H9 (cell line): ENCODE data around the gene SLC24A3. TPM values are rescaled to one million over a fixed set of nuclear protein-coding genes. Genes with fewer than 3 reads are reported as not detected.

ENCODE experiments used
- DNase-seq: peaks from one replicate; pipeline ENCODE4 v3.0.0-alpha.2; 2017
- H2AFZ ChIP-seq: one replicate; pipeline ENCODE4 v1.6.1; 2013; ENCODE audit warnings: mild to moderate bottlenecking, low read length, control low read depth, moderate library complexity
- H2AK5ac ChIP-seq: 2 replicates; pipeline ENCODE4 v1.6.1; 2013; ENCODE audit warnings: low read length, control low read depth, mixed read lengths; ENCODE audit not compliant: insufficient read length
- H2BK120ac ChIP-seq: one replicate; pipeline ENCODE4 v1.6.1; 2013; ENCODE audit warnings: low read depth, mild to moderate bottlenecking, low read length, control low read depth, inconsistent platforms; ENCODE audit not compliant: poor library complexity, severe bottlenecking
- H2BK12ac ChIP-seq: 2 replicates; pipeline ENCODE4 v1.6.1; 2013; ENCODE audit warnings: low read length, control low read depth, mixed read lengths, low read depth; ENCODE audit not compliant: insufficient read length
- H2BK15ac ChIP-seq: 2 replicates; pipeline ENCODE4 v1.6.1; 2013; ENCODE audit warnings: low read depth, low read length, control low read depth
- H2BK20ac ChIP-seq: one replicate; pipeline ENCODE4 v1.6.1; 2013; ENCODE audit warnings: low read depth, mild to moderate bottlenecking, low read length, control low read depth, inconsistent platforms; ENCODE audit not compliant: poor library complexity, severe bottlenecking
- H2BK5ac ChIP-seq: 2 replicates; pipeline ENCODE4 v1.6.1; 2013; ENCODE audit warnings: low read length, control low read depth, mixed read lengths; ENCODE audit not compliant: insufficient read length
- H3K14ac ChIP-seq: 2 replicates; pipeline ENCODE4 v1.6.1; 2013; ENCODE audit warnings: low read length, control low read depth; ENCODE audit not compliant: insufficient read depth
- H3K18ac ChIP-seq: 2 replicates; pipeline ENCODE4 v1.6.1; 2013; ENCODE audit warnings: low read depth, mild to moderate bottlenecking, mixed read lengths, low read length, control low read depth; ENCODE audit not compliant: insufficient read length
- H3K23ac ChIP-seq: 2 replicates; pipeline ENCODE4 v1.6.1; 2013; ENCODE audit warnings: low read length, control low read depth, mixed read lengths, low read depth; ENCODE audit not compliant: insufficient read length
- H3K23me2 ChIP-seq: 2 replicates; pipeline ENCODE4 v1.6.1; 2013; ENCODE audit warnings: low read depth, mild to moderate bottlenecking, mixed read lengths, low read length, control low read depth; ENCODE audit not compliant: insufficient read length, poor library complexity, severe bottlenecking
- H3K27ac ChIP-seq: 2 replicates; pipeline ENCODE4 v1.5.1; 2013; ENCODE audit warnings: low read length, control low read depth, mixed read lengths, low read depth; ENCODE audit not compliant: insufficient read length
- H3K27me3 ChIP-seq: 2 replicates; pipeline ENCODE4 v1.6.1; 2013; ENCODE audit warnings: low read length, control low read depth, inconsistent platforms; ENCODE audit not compliant: insufficient read depth
- H3K4ac ChIP-seq: 2 replicates; pipeline ENCODE4 v1.6.1; 2013; ENCODE audit warnings: low read depth, mild to moderate bottlenecking, control low read depth, inconsistent platforms, low read length, moderate library complexity
- H3K4me1 ChIP-seq: 2 replicates; pipeline ENCODE4 v1.6.1; 2013; ENCODE audit warnings: low read length, control low read depth, inconsistent platforms; ENCODE audit not compliant: insufficient read depth
- H3K4me2 ChIP-seq: 2 replicates; pipeline ENCODE4 v1.6.1; 2013; ENCODE audit warnings: low read length, control low read depth, mixed read lengths; ENCODE audit not compliant: insufficient read length, insufficient read depth
- H3K56ac ChIP-seq: 2 replicates; pipeline ENCODE4 v1.6.1; 2013; ENCODE audit warnings: low read depth, mild to moderate bottlenecking, mixed read lengths, low read length, control low read depth; ENCODE audit not compliant: insufficient read length
- H3K79me1 ChIP-seq: 2 replicates; pipeline ENCODE4 v1.6.1; 2013; ENCODE audit warnings: low read depth, mild to moderate bottlenecking, moderate library complexity, low read length, control low read depth, inconsistent platforms; ENCODE audit not compliant: insufficient read depth, poor library complexity, severe bottlenecking
- H3K79me2 ChIP-seq: 2 replicates; pipeline ENCODE4 v1.6.1; 2013; ENCODE audit warnings: low read length, control low read depth, inconsistent platforms; ENCODE audit not compliant: insufficient read depth
- H3K9ac ChIP-seq: 2 replicates; pipeline ENCODE4 v1.6.1; 2013; ENCODE audit warnings: low read length, control low read depth, mixed read lengths; ENCODE audit not compliant: insufficient read length; ENCODE audit errors: extremely low read depth
- H3K9me3 ChIP-seq: one replicate; pipeline ENCODE4 v1.6.1; 2013; ENCODE audit warnings: low read depth, low read length, inconsistent platforms; ENCODE audit not compliant: control insufficient read depth
- H3T11ph ChIP-seq: one replicate; pipeline ENCODE4 v1.6.1; 2013; ENCODE audit warnings: mild to moderate bottlenecking, low read length, control low read depth, inconsistent platforms
- H4K20me1 ChIP-seq: one replicate; pipeline ENCODE4 v1.6.1; 2013; ENCODE audit not compliant: control insufficient read depth, insufficient read length, insufficient read depth
- H4K5ac ChIP-seq: 2 replicates; pipeline ENCODE4 v1.6.1; 2013; ENCODE audit warnings: low read depth, mild to moderate bottlenecking, mixed read lengths, low read length, control low read depth; ENCODE audit not compliant: insufficient read length
- H4K8ac ChIP-seq: replicated peaks from 2 replicates; pipeline ENCODE4 v1.6.1; 2013; ENCODE audit warnings: low read length, control low read depth, mixed read lengths, low read depth; ENCODE audit not compliant: insufficient read length
- H4K91ac ChIP-seq: 2 replicates; pipeline ENCODE4 v1.6.1; 2013; ENCODE audit warnings: low read depth, mild to moderate bottlenecking, moderate library complexity, mixed read lengths, low read length, control low read depth; ENCODE audit not compliant: insufficient read length
- H3K27ac Mint-ChIP-seq, 3 experiments: 2 replicates in 2 of 3; 3 replicates in 1 of 3; pipeline ENCODE4 v1.8.0; 2020 to 2021; ENCODE audit warnings: mixed read lengths in 3 of 3, mild to moderate bottlenecking in 1 of 3, moderate library complexity in 1 of 3
- H3K27me3 Mint-ChIP-seq: 2 replicates; pipeline ENCODE4 v1.8.0; 2021; ENCODE audit warnings: low read depth, mild to moderate bottlenecking, moderate library complexity, mixed read lengths
- H3K36me3 Mint-ChIP-seq, 3 experiments: 2 replicates in 2 of 3; 3 replicates in 1 of 3; pipeline ENCODE4 v1.8.0; 2020 to 2021; ENCODE audit warnings: low read depth in 3 of 3, mixed read lengths in 3 of 3; ENCODE audit not compliant: insufficient read depth in 1 of 3
- H3K4me1 Mint-ChIP-seq, 2 experiments: 2 replicates each; pipeline ENCODE4 v1.8.0; 2020; ENCODE audit warnings: mixed read lengths in 2 of 2
- H3K4me3 Mint-ChIP-seq, 2 experiments: 2 replicates in 1 of 2; 3 replicates in 1 of 2; pipeline ENCODE4 v1.8.0; 2020 to 2021; ENCODE audit warnings: mild to moderate bottlenecking in 2 of 2, mixed read lengths in 2 of 2, moderate library complexity in 1 of 2
- H3K9me3 Mint-ChIP-seq, 2 experiments: 2 replicates in 1 of 2; 3 replicates in 1 of 2; pipeline ENCODE4 v1.8.0; 2020; ENCODE audit warnings: mild to moderate bottlenecking in 2 of 2, mixed read lengths in 2 of 2, moderate library complexity in 1 of 2
- WGBS: extraction: QIAGEN DNeasy Blood & Tissue Kit; methylation state at CpG from one replicate; pipeline ENCODE4 v1.1.7; 2013; ENCODE audit warnings: missing lambda C conversion rate, low lambda C conversion rate, mixed read lengths; ENCODE audit not compliant: insufficient read length; ENCODE audit errors: extremely low coverage; 5-methylcytosine and 5-hydroxymethylcytosine counted together
- total RNA-seq: library from RNA; stranded (reverse); gene quantifications from 2 replicates; pipeline ENCODE4 v1.2.1, GENCODE V29; 2021
- TF ChIP-seq, protein P1 (sequence below): fragments of 200-600 bp; sonication (generic); conservative IDR thresholded peaks from 3 replicates; pipeline ENCODE4 v1.8.0; 2021; ENCODE audit warnings: antibody characterized with exemption, mild to moderate bottlenecking

Gene SLC24A3
- total RNA-seq, 1 experiment from 2014 or later, result 0.83 TPM

DNA sequence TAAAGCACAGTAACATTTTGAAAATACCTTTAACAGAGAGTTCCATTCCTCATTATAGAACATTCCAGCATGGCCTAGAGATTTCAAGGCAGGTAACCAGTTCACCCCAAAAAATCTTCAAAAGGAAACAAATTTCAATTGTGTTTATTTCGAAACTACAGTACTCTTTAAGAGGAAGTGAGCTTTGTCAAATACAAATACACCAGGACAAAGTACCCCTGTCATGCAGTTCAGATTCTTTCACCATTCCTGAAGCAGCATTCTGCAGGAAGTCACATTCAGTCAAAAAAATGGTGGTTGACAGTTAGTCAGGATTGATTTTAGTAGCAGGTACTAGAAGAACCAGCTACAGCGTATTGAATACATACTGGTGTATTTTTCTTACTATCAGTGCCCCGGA, 456.0 kb downstream of the SLC24A3 start:
- Histone ChIP-seq H4K8ac (no peak overlapping the region), H3K4me1 (no peaks in the 10 kb centered on the region), H3K79me2 (no peaks in the 10 kb centered on the region), H3K56ac (no peak overlapping the region), H3K4me2 (no peak overlapping the region), H3K18ac (no peak overlapping the region), H4K5ac (no peak overlapping the region), H3K27ac (no peak overlapping the region), H3K23me2 (peaks cover 2% of the 10 kb centered on the region), H3K9ac (no peak overlapping the region), H3K79me1 (no peaks in the 10 kb centered on the region), H2BK120ac (no peak overlapping the region), H2BK12ac (no peak overlapping the region), H2AK5ac (no peak overlapping the region), H3K27me3 (no peaks in the 10 kb centered on the region), H3K23ac (no peak overlapping the region), H4K91ac (no peak overlapping the region), H2BK20ac (no peak overlapping the region), H4K20me1 (no peaks in the 10 kb centered on the region), H2AFZ (no peak overlapping the region), H3K4ac (no peak overlapping the region), H2BK5ac (no peak overlapping the region), H2BK15ac (no peak overlapping the region), H3K14ac (no peak overlapping the region), H3T11ph (no peak overlapping the region), H3K9me3 (no peaks in the 10 kb centered on the region)
- no peak for DNase-seq
- Mint-ChIP-seq H3K27ac (no peak overlapping the region), H3K36me3 (no peaks in the 10 kb centered on the region; a peak in 1 of 7 replicates), H3K4me3 (no peak overlapping the region), H3K27me3 (peaks cover 9% of the 10 kb centered on the region), H3K4me1 (no peaks in the 10 kb centered on the region; a peak in 1 of 4 replicates), H3K9me3 (peaks cover 0 to 4% of the 10 kb centered on the region in 2 experiments; a peak in 1 of 5 replicates)
- TF ChIP-seq, protein P1, sequence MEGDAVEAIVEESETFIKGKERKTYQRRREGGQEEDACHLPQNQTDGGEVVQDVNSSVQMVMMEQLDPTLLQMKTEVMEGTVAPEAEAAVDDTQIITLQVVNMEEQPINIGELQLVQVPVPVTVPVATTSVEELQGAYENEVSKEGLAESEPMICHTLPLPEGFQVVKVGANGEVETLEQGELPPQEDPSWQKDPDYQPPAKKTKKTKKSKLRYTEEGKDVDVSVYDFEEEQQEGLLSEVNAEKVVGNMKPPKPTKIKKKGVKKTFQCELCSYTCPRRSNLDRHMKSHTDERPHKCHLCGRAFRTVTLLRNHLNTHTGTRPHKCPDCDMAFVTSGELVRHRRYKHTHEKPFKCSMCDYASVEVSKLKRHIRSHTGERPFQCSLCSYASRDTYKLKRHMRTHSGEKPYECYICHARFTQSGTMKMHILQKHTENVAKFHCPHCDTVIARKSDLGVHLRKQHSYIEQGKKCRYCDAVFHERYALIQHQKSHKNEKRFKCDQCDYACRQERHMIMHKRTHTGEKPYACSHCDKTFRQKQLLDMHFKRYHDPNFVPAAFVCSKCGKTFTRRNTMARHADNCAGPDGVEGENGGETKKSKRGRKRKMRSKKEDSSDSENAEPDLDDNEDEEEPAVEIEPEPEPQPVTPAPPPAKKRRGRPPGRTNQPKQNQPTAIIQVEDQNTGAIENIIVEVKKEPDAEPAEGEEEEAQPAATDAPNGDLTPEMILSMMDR, result no peak
- whole genome bisulfite sequencing, result no CpG with 5 or more reads among the region's 3 CpGs
